Keratinocyte (primary cell): ENCODE results near the gene KAT8. TPM values are rescaled to one million over a fixed set of nuclear protein-coding genes. Genes with fewer than 3 reads are reported as not detected.

Experiments used
- DNase-seq: peaks from one replicate; pipeline ENCODE4 v3.0.0-alpha.2; 2011; ENCODE audit warnings: low read depth, missing footprints, low spot score
- FAIRE-seq: peaks from 2 replicates; lab custom pipeline; 2011; peaks lifted over from hg19 to GRCh38; lab: Jason Lieb, UNC
- H2AFZ ChIP-seq: 2 replicates; pipeline ENCODE4 v1.6.0; 2012; ENCODE audit warnings: low read length, control low read depth, inconsistent platforms; ENCODE audit not compliant: control insufficient read depth
- H3K27ac ChIP-seq: 2 replicates; pipeline ENCODE4 v1.5.1; 2011; ENCODE audit warnings: low read length; ENCODE audit not compliant: control insufficient read depth, insufficient read depth
- H3K27me3 ChIP-seq: 3 replicates; pipeline ENCODE4 v1.6.0; 2011; ENCODE audit warnings: low read length; ENCODE audit not compliant: control insufficient read depth, insufficient read depth; ENCODE audit errors: extremely low read depth
- H3K36me3 ChIP-seq, 2 experiments: 2 replicates in 1 of 2; 3 replicates in 1 of 2; pipeline ENCODE4 v1.5.1; 2011; ENCODE audit warnings: low read length in 2 of 2, mild to moderate bottlenecking in 1 of 2; ENCODE audit not compliant: control insufficient read depth in 2 of 2, insufficient read depth in 2 of 2; ENCODE audit errors: extremely low read depth in 1 of 2
- H3K4me1 ChIP-seq: 3 replicates; pipeline ENCODE4 v1.5.1; 2011; ENCODE audit warnings: low read length; ENCODE audit not compliant: control insufficient read depth, insufficient read depth; ENCODE audit errors: extremely low read depth
- H3K4me2 ChIP-seq: 3 replicates; pipeline ENCODE4 v1.6.0; 2011; ENCODE audit warnings: low read depth, low read length; ENCODE audit not compliant: control insufficient read depth, insufficient read depth; ENCODE audit errors: extremely low read depth
- H3K4me3 ChIP-seq, 3 experiments: fragments of 200-600 bp in 1 of 3; sonication (generic) in 1 of 3; 2 replicates in 2 of 3; 3 replicates in 1 of 3; pipeline ENCODE4 v1.5.1; 2011 to 2016; ENCODE audit warnings: low read length in 3 of 3, mild to moderate bottlenecking in 3 of 3, control low read depth in 2 of 3, inconsistent platforms in 1 of 3, low read depth in 1 of 3, mixed read lengths in 1 of 3, mixed run types in 1 of 3, moderate library complexity in 1 of 3; ENCODE audit not compliant: control insufficient read depth in 2 of 3, insufficient read depth in 2 of 3; ENCODE audit errors: extremely low read depth in 1 of 3
- H3K79me2 ChIP-seq: 2 replicates; pipeline ENCODE4 v1.6.0; 2012; ENCODE audit warnings: low read length; ENCODE audit not compliant: control insufficient read depth, insufficient read depth
- H3K9ac ChIP-seq: 3 replicates; pipeline ENCODE4 v1.6.0; 2011; ENCODE audit warnings: low read length; ENCODE audit not compliant: control insufficient read depth, insufficient read depth; ENCODE audit errors: extremely low read depth
- H3K9me1 ChIP-seq: 3 replicates; pipeline ENCODE4 v1.6.0; 2011; ENCODE audit warnings: low read length; ENCODE audit not compliant: control insufficient read depth, insufficient read depth; ENCODE audit errors: extremely low read depth
- H3K9me3 ChIP-seq: 2 replicates; pipeline ENCODE4 v1.5.1; 2012; ENCODE audit warnings: low read depth, low read length; ENCODE audit not compliant: control insufficient read depth
- H4K20me1 ChIP-seq: 3 replicates; pipeline ENCODE4 v1.6.0; 2011; ENCODE audit warnings: low read length; ENCODE audit not compliant: control insufficient read depth, insufficient read depth; ENCODE audit errors: extremely low read depth
- CTCF ChIP-seq, 3 experiments: IDR thresholded peaks in 1 of 3; conservative IDR thresholded peaks in 1 of 3; optimal IDR thresholded peaks in 1 of 3; 2 replicates in 2 of 3; 3 replicates in 1 of 3; pipeline versions ENCODE3 to v1.5.1; 2011; ENCODE audit warnings: low read length in 3 of 3, mild to moderate bottlenecking in 3 of 3, moderate library complexity in 2 of 3, control low read depth in 1 of 3, inconsistent platforms in 1 of 3; ENCODE audit not compliant: insufficient read depth in 2 of 3; ENCODE audit errors: extremely low read depth in 1 of 3
- EZH2 ChIP-seq: IDR thresholded peaks from one replicate; pipeline ENCODE4 v1.6.1; 2012; ENCODE audit warnings: inconsistent platforms, mild to moderate bottlenecking, low read length, moderate library complexity
- dilution Hi-C: fragments of 300-500 bp; cut with MboI; formaldehyde crosslinking; loops from one replicate; pipeline ENCODE4 v1.7.0; 2020; ENCODE audit warnings: low sequenced_read_pairs; ENCODE audit not compliant: extremely low pct_ligation_motif_present
- polyA minus RNA-seq, 3 experiments: library from RNA; depleted of rRNA, polyadenylated mRNA; stranded (reverse); fragments of >200 nt; gene quantifications; 1 replicate in 1 of 3; 2 replicates in 1 of 3; 3 replicates in 1 of 3; pipeline ENCODE4 v1.2.3, GENCODE V29; 2011
- polyA plus RNA-seq, 5 experiments: library from polyadenylated mRNA; depleted of rRNA in 3 of 5; stranded (reverse) in 3 of 5; stranded (forward) in 1 of 5; unstranded in 1 of 5; fragments of >200 nt; gene quantifications; 1 replicate in 1 of 5; 2 replicates in 3 of 5; 3 replicates in 1 of 5; pipeline versions ENCODE4 v1.2.1 to v1.2.3, GENCODE V29; 2011 to 2012; ENCODE audit warnings: missing spikeins in 2 of 5, low read depth in 1 of 5, low replicate concordance in 1 of 5

Gene KAT8
- polyA plus RNA-seq = 25.9 to 26.4 TPM (median 26.1 TPM) in 3 replicates
- polyA plus RNA-seq (2011; ENCODE audit: low read depth) = 21.1 TPM
- 16.3 and 17.4 TPM in 2 replicates for polyA plus RNA-seq (2011; cell fraction: cytosol; rRNA removed)
- 40.6 and 41.8 TPM in 2 replicates for polyA plus RNA-seq (2011; cell fraction: nucleus; rRNA removed)
- polyA plus RNA-seq (2012; ENCODE audit: low replicate concordance) = 20.1 and 28.2 TPM in 2 replicates
- 13.0 to 20.1 TPM (median 15.9 TPM) in 3 replicates for polyA minus RNA-seq
- 17.3 TPM for polyA minus RNA-seq (2011; cell fraction: cytosol; rRNA and poly(A)+ RNA removed)
- 9.5 and 13.0 TPM in 2 replicates for polyA minus RNA-seq (2011; cell fraction: nucleus; rRNA and poly(A)+ RNA removed)

- peaks cover 16% of the 10 kb centered on the region for H3K4me1 ChIP-seq
- peak within 1 kb of the TSS; percentile 55 for H2AFZ ChIP-seq
- H3K9me1 ChIP-seq = peaks cover 2% of the 10 kb centered on the region
- dilution Hi-C loops = no loop called here
- no peaks in the 10 kb centered on the region for H3K9me3 ChIP-seq
- H3K27ac ChIP-seq = peak within 1 kb of the TSS; percentile 99
- peak within 1 kb of the TSS; percentile 96 for H3K4me2 ChIP-seq
- FAIRE-seq (peak; percentile 51), DNase-seq (peak; percentile 88)
- H3K9ac ChIP-seq = peak within 1 kb of the TSS; percentile 93
- TF ChIP-seq EZH2 (no peak), CTCF (optimal IDR thresholded peaks at IDR 0.05 in 1 of 3, IDR thresholded peaks at IDR 0.05 in 1 of 3, conservative IDR thresholded peaks at IDR 0.05 in 1 of 3; ENCODE audit: extremely low read depth in 1 of 3, insufficient read depth in 2 of 3, low read length in 3 of 3) (no peak)
- H4K20me1 ChIP-seq = peaks cover 6% of the 10 kb centered on the region
- H3K79me2 ChIP-seq = peaks cover 23% of the 10 kb centered on the region
- H3K27me3 ChIP-seq = no peaks in the 10 kb centered on the region
- H3K4me3 ChIP-seq = peak within 1 kb of the TSS; percentile 47 to 87 (median 83)
- H3K36me3 ChIP-seq = peaks cover 10 to 26% of the 10 kb centered on the region in 2 experiments
Observed at GRCh38 chr16:31117384-31118222, at the start of gene KAT8. TSS of gene KAT8 (plus strand) at chr16:31117664. CDS start at chr16:31117682, 18 bp downstream.

- DNase-seq (no peak), FAIRE-seq (no peak)
- Histone ChIP-seq H2AFZ (no peak overlapping the region), H3K4me2 (peak overlapping the region; percentile 81), H3K4me1 (peaks cover 11% of the 10 kb centered on the region), H3K9me3 (no peaks in the 10 kb centered on the region), H4K20me1 (no peaks in the 10 kb centered on the region), H3K9me1 (no peaks in the 10 kb centered on the region), H3K79me2 (peaks cover 72% of the 10 kb centered on the region), H3K4me3 (peak overlapping the region; percentile 82 to 94 (median 91)), H3K27me3 (no peaks in the 10 kb centered on the region), H3K27ac (peak overlapping the region; percentile 84), H3K9ac (peak overlapping the region; percentile 92), H3K36me3 (peaks cover 2 to 7% of the 10 kb centered on the region in 2 experiments)
- dilution Hi-C loops = no loop called here
- TF ChIP-seq EZH2 (no peak), CTCF (optimal IDR thresholded peaks at IDR 0.05 in 1 of 3, IDR thresholded peaks at IDR 0.05 in 1 of 3, conservative IDR thresholded peaks at IDR 0.05 in 1 of 3; ENCODE audit: extremely low read depth in 1 of 3, insufficient read depth in 2 of 3, low read length in 3 of 3) (no peak)
Observed at GRCh38 chr16:31071861-31072260, 45.6 kb upstream of the KAT8 start.
